OCI-LY1 (cell line): Measurements from ENCODE around the gene SLC39A13.

Source experiments
- EZH2 ChIP-seq: fragments of 200-600 bp; sonication (generic), shearing (Covaris generic); IDR thresholded peaks from 2 replicates; pipeline ENCODE4 v1.8.0; 2017; ENCODE audit warnings: borderline replicate concordance, mixed run types, mild to moderate bottlenecking, antibody characterized with exemption, low read length, moderate library complexity, mixed read lengths
- TF ChIP-seq, protein P1 (sequence below): fragments of 200-600 bp; sonication (generic), shearing (Covaris generic); IDR thresholded peaks from 2 replicates; pipeline ENCODE4 v1.5.1; 2017; ENCODE audit warnings: mild to moderate bottlenecking, antibody characterized with exemption, low read length, moderate library complexity, mixed read lengths

DNA sequence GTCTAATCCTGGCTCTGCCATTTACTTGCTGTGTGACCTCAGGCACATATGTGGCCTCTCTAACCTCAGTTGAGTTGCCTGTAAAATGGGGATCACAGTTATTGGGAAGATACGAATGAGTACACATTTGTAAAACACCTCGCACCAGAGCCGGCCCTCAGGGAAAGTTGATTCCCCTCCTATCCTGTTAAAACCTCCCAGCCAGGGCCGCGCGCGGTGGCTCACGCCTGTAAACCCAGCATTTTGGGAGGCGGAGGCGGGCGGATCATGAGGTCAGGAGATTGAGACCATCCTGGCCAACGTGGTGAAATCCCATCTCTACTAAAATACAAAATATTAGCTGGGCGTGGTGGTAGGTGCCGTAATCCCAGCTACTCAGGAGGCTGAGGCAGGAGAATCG, 48.0 kb upstream of the SLC39A13 start:
- TF ChIP-seq, protein P1, sequence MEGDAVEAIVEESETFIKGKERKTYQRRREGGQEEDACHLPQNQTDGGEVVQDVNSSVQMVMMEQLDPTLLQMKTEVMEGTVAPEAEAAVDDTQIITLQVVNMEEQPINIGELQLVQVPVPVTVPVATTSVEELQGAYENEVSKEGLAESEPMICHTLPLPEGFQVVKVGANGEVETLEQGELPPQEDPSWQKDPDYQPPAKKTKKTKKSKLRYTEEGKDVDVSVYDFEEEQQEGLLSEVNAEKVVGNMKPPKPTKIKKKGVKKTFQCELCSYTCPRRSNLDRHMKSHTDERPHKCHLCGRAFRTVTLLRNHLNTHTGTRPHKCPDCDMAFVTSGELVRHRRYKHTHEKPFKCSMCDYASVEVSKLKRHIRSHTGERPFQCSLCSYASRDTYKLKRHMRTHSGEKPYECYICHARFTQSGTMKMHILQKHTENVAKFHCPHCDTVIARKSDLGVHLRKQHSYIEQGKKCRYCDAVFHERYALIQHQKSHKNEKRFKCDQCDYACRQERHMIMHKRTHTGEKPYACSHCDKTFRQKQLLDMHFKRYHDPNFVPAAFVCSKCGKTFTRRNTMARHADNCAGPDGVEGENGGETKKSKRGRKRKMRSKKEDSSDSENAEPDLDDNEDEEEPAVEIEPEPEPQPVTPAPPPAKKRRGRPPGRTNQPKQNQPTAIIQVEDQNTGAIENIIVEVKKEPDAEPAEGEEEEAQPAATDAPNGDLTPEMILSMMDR: no peak
- TF ChIP-seq EZH2: no peak
